ENCODE results near the gene ABI3.
"Not testable (repeated sequence)": the region's sequence is repeated elsewhere in the genome, so short reads cannot be mapped to it uniquely, and the experiment has no call there.

Gene ABI3

GRCh38 chr17:49210158-49211029 lies at the start of gene ABI3, which contains the start of gene GNGT2:
ABI3 (plus strand) TSS chr17:49210707; CDS start chr17:49210725, 18 bp downstream.
GNGT2 (minus strand) TSS chr17:49210574; CDS start chr17:49207422, 3,152 bp downstream.
- no peaks in the 10 kb centered on the region for H3K9me3 Mint-ChIP-seq
- H3K27me3 Mint-ChIP-seq = no peaks in the 10 kb centered on the region
- DNase-seq (ENCODE audit: low spot score in 2 of 2) (peak in 1 of 2 donors; percentile 41), ATAC-seq (replicated peaks; ENCODE audit: extremely low read depth, poor library complexity, severe bottlenecking) (peak; percentile 72)
- peaks cover 9% of the 10 kb centered on the region for H3K36me3 Mint-ChIP-seq (ENCODE audit: insufficient read depth)
- H3K4me3 Mint-ChIP-seq = peak within 1 kb of the TSS; percentile 96
- peaks cover 69% of the 10 kb centered on the region for H3K4me1 Mint-ChIP-seq
- H3K27ac Mint-ChIP-seq (ENCODE audit: low read depth) = peak within 1 kb of the TSS; percentile 72

DNA sequence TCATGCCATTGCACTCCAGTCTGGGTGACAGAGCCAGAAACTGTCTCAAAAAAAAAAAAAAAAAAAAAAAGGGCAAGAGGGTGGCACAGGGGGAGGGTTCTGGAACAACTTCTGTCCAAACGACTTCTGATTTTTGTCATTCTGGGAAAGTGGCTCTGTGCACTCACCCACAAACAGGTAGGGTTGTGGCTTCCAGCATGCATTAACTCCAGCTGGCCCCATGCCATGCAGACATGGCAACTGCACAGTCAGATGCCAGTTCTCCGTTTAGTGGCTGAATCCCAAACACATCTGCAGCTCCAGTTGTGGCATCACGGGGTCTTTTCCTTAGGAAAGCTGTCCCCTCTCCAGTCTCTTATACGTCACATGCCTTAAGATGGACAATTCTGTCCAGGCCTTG lies 47.6 kb upstream of the ABI3 start:
- DNase-seq (ENCODE audit: low spot score in 2 of 2) = no peak
- Mint-ChIP-seq H3K9me3 (no peaks in the 10 kb centered on the region), H3K4me1 (no peaks in the 10 kb centered on the region), H3K27ac (ENCODE audit: low read depth) (no peak overlapping the region), H3K27me3 (peaks cover 63% of the 10 kb centered on the region), H3K36me3 (ENCODE audit: insufficient read depth) (peaks cover 2% of the 10 kb centered on the region), H3K4me3 (no peak overlapping the region)
- no peak for ATAC-seq (replicated peaks; ENCODE audit: extremely low read depth, poor library complexity, severe bottlenecking)

DNA sequence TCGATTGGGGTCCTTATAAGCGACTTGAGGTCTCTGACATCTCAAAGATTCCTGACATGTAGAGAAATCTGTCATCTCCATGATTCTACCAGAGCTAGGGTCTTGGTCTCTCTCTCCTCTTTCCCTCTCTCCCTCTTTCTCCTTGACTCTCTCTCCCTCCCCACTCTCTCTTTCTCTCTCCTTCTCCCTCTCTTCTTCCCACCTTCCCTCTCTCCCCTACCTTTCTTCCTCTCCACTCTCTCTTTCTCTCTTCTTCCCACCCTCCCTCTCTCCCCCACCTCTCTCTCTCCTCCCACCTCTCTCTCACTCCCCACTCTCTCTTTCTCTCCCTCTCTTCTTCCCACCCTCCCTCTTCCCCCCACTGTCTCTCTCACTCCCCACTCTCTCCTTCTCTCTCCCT lies 45.4 kb upstream of the ABI3 start:
- DNase-seq (ENCODE audit: low spot score in 2 of 2) (no peak), ATAC-seq (replicated peaks; ENCODE audit: extremely low read depth, poor library complexity, severe bottlenecking) (no peak)
- H3K36me3 Mint-ChIP-seq (ENCODE audit: insufficient read depth) = no peaks in the 10 kb centered on the region
- H3K27me3 Mint-ChIP-seq = peaks cover 63% of the 10 kb centered on the region
- no peak overlapping the region for H3K27ac Mint-ChIP-seq (ENCODE audit: low read depth)
- no peaks in the 10 kb centered on the region for H3K9me3 Mint-ChIP-seq
- H3K4me3 Mint-ChIP-seq = no peak overlapping the region
- H3K4me1 Mint-ChIP-seq = no peaks in the 10 kb centered on the region

GRCh38 chr17:49168706-49169105 lies 41.8 kb upstream of the ABI3 start:
- H3K36me3 Mint-ChIP-seq (ENCODE audit: insufficient read depth) = no peaks in the 10 kb centered on the region
- H3K4me1 Mint-ChIP-seq = no peaks in the 10 kb centered on the region
- H3K27me3 Mint-ChIP-seq = peaks cover 80% of the 10 kb centered on the region
- ATAC-seq (replicated peaks; ENCODE audit: extremely low read depth, poor library complexity, severe bottlenecking) (no peak), DNase-seq (ENCODE audit: low spot score in 2 of 2) (no peak)
- no peak overlapping the region for H3K4me3 Mint-ChIP-seq
- H3K27ac Mint-ChIP-seq (ENCODE audit: low read depth) = no peak overlapping the region
- H3K9me3 Mint-ChIP-seq = no peaks in the 10 kb centered on the region

DNA sequence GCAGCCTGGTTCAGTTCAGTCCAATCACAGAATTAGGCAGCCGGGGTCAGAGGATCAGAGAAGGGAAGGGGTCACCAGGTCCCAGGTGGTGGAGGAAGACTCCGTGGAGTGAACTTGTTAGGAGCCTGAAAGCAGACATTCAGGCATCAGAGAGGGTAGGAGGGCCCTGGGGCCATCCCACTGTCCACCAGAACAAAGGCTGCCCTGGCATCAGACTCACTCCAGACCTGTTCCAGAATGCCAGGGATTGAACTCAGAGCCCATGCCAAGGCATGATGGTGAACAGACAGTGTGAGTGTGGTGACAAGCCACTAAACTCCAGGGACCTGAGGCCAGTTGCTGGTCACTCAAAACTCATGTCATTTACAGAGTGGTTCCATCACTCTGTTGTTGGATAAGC lies 40.3 kb upstream of the ABI3 start:
- Mint-ChIP-seq H3K9me3 (peaks cover 6% of the 10 kb centered on the region), H3K4me1 (no peaks in the 10 kb centered on the region), H3K27me3 (peaks cover 93% of the 10 kb centered on the region), H3K27ac (ENCODE audit: low read depth) (no peak overlapping the region), H3K4me3 (no peak overlapping the region), H3K36me3 (ENCODE audit: insufficient read depth) (no peaks in the 10 kb centered on the region)
- no peak for ATAC-seq (replicated peaks; ENCODE audit: extremely low read depth, poor library complexity, severe bottlenecking)
- DNase-seq (ENCODE audit: low spot score in 2 of 2) = no peak

GRCh38 chr17:49170711-49171110 lies 39.8 kb upstream of the ABI3 start:
- not testable (repeated sequence) for DNase-seq (ENCODE audit: low spot score in 2 of 2)

DNA sequence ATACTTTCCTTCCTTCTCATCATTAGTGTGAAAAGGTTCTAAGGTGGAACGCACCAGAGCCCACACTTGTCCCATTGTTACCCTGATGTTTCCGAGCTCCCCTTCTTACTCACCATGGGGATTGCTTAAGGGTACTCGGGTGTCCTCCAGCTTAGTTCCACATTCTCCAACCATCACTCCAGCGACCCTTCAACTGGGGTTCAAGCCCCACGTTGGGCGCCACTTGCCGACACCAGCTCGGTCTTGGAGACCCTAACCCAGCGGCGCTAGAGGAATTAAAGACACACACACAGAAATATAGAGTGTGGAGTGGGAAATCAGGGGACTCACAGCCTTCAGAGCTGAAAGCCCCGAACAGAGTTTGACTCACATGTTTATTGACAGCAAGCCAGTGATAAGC lies 34.5 kb upstream of the ABI3 start:
- Mint-ChIP-seq H3K27me3 (peaks cover 47% of the 10 kb centered on the region), H3K9me3 (peaks cover 16% of the 10 kb centered on the region)
- not testable (repeated sequence) for ATAC-seq (replicated peaks; ENCODE audit: extremely low read depth, poor library complexity, severe bottlenecking); DNase-seq (ENCODE audit: low spot score in 2 of 2); H3K27ac Mint-ChIP-seq (ENCODE audit: low read depth); H3K4me3 Mint-ChIP-seq; H3K4me1 Mint-ChIP-seq; H3K36me3 Mint-ChIP-seq (ENCODE audit: insufficient read depth)

More at GRCh38 chr17:49170711-49171110, 39.8 kb upstream of the ABI3 start:
- H3K27ac Mint-ChIP-seq (ENCODE audit: low read depth); ATAC-seq (replicated peaks; ENCODE audit: extremely low read depth, poor library complexity, severe bottlenecking); H3K4me1 Mint-ChIP-seq; H3K4me3 Mint-ChIP-seq; H3K36me3 Mint-ChIP-seq (ENCODE audit: insufficient read depth): not testable (repeated sequence)
- peaks cover 93% of the 10 kb centered on the region for H3K27me3 Mint-ChIP-seq
- peaks cover 11% of the 10 kb centered on the region for H3K9me3 Mint-ChIP-seq

- Mint-ChIP-seq H3K9me3 (peaks cover 9% of the 10 kb centered on the region), H3K4me3 (no peak overlapping the region), H3K36me3 (ENCODE audit: insufficient read depth) (peaks cover 3% of the 10 kb centered on the region), H3K27me3 (peaks cover 10% of the 10 kb centered on the region), H3K27ac (ENCODE audit: low read depth) (no peak overlapping the region), H3K4me1 (peaks cover 5% of the 10 kb centered on the region)
- DNase-seq (ENCODE audit: low spot score in 2 of 2) = peak; percentile 30 to 57
- no peak for ATAC-seq (replicated peaks; ENCODE audit: extremely low read depth, poor library complexity, severe bottlenecking)
Observed at GRCh38 chr17:49180303-49180702, 30.2 kb upstream of the ABI3 start.

GRCh38 chr17:49180998-49181635 lies 29.4 kb upstream of the ABI3 start:
- no peak for DNase-seq (ENCODE audit: low spot score in 2 of 2)
- no peak for ATAC-seq (replicated peaks; ENCODE audit: extremely low read depth, poor library complexity, severe bottlenecking)
- H3K4me1 Mint-ChIP-seq = peaks cover 5% of the 10 kb centered on the region
- peaks cover under 1% of the 10 kb centered on the region for H3K9me3 Mint-ChIP-seq
- no peak overlapping the region for H3K27ac Mint-ChIP-seq (ENCODE audit: low read depth)
- peaks cover 2% of the 10 kb centered on the region for H3K27me3 Mint-ChIP-seq
- H3K4me3 Mint-ChIP-seq = no peak overlapping the region
- peaks cover under 1% of the 10 kb centered on the region for H3K36me3 Mint-ChIP-seq (ENCODE audit: insufficient read depth)

DNA sequence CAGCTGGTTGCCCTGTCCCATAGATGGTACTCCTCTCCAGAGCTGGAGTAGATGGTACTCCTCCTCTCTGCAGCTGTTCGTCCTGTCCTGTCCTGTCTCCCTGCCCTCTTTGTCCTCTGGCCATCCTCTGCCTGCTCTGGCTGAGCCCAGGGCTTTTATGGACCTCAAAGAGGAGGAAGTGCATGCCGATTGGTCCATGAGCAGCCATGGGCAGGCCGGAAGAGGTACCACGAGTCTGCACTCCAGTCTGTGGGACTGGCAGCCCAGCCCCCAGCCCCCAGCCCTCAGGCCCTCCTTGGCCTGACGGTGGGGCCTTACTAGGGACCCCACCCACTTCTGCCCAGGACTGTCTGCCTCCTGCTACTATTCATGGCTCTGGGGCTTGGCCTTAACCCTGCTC lies 27.2 kb upstream of the ABI3 start:
- no peaks in the 10 kb centered on the region for H3K36me3 Mint-ChIP-seq (ENCODE audit: insufficient read depth)
- no peak for DNase-seq (ENCODE audit: low spot score in 2 of 2)
- no peaks in the 10 kb centered on the region for H3K9me3 Mint-ChIP-seq
- H3K27me3 Mint-ChIP-seq = no peaks in the 10 kb centered on the region
- ATAC-seq (replicated peaks; ENCODE audit: extremely low read depth, poor library complexity, severe bottlenecking) = no peak
- no peak overlapping the region for H3K27ac Mint-ChIP-seq (ENCODE audit: low read depth)
- peaks cover 5% of the 10 kb centered on the region for H3K4me1 Mint-ChIP-seq
- no peak overlapping the region for H3K4me3 Mint-ChIP-seq

GRCh38 chr17:49183801-49184200 lies 26.7 kb upstream of the ABI3 start:
- H3K9me3 Mint-ChIP-seq = no peaks in the 10 kb centered on the region
- no peaks in the 10 kb centered on the region for H3K36me3 Mint-ChIP-seq (ENCODE audit: insufficient read depth)
- peaks cover 5% of the 10 kb centered on the region for H3K4me1 Mint-ChIP-seq
- H3K27ac Mint-ChIP-seq (ENCODE audit: low read depth) = no peak overlapping the region
- no peaks in the 10 kb centered on the region for H3K27me3 Mint-ChIP-seq
- DNase-seq (ENCODE audit: low spot score in 2 of 2) (no peak), ATAC-seq (replicated peaks; ENCODE audit: extremely low read depth, poor library complexity, severe bottlenecking) (no peak)
- no peak overlapping the region for H3K4me3 Mint-ChIP-seq

DNA sequence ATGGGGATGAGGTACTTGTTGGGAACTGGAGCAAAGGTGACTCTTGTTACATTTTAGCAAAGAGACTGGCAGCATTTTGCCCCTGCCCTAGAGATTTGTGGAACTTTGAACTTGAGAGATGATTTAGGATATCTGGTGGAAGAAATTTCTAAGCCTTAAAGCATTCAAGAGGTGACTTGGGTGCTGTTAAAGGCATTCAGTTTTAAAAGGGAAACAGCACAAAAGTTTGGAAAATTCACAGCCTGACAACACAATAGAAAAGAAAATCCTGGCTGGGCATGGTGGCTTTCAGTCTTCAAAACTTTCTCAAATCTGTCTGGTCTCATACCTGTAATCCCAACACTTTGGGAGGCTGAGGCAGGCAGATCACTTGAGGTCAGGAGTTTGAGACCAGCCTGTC lies 26.0 kb upstream of the ABI3 start:
- not testable (repeated sequence) for DNase-seq (ENCODE audit: low spot score in 2 of 2); H3K4me1 Mint-ChIP-seq; H3K27ac Mint-ChIP-seq (ENCODE audit: low read depth); H3K27me3 Mint-ChIP-seq; H3K4me3 Mint-ChIP-seq; H3K9me3 Mint-ChIP-seq; ATAC-seq (replicated peaks; ENCODE audit: extremely low read depth, poor library complexity, severe bottlenecking); H3K36me3 Mint-ChIP-seq (ENCODE audit: insufficient read depth)

- not testable (repeated sequence) for H3K9me3 Mint-ChIP-seq; H3K27ac Mint-ChIP-seq (ENCODE audit: low read depth); H3K4me1 Mint-ChIP-seq; DNase-seq (ENCODE audit: low spot score in 2 of 2); H3K4me3 Mint-ChIP-seq; H3K27me3 Mint-ChIP-seq; H3K36me3 Mint-ChIP-seq (ENCODE audit: insufficient read depth); ATAC-seq (replicated peaks; ENCODE audit: extremely low read depth, poor library complexity, severe bottlenecking)
Observed at GRCh38 chr17:49185381-49185780, 25.1 kb upstream of the ABI3 start.

All from central memory CD8-positive, alpha-beta T cell (primary cell).